GM12878 (cell line): ENCODE data around the gene DENND1B. TPM values are rescaled to one million over a fixed set of nuclear protein-coding genes. Genes with fewer than 3 reads are reported as not detected.

ENCODE experiments used
- ATAC-seq: fragments of 200-7000 bp; cut with Tn5 transposase; 3 replicates; pipeline ENCODE4 v1.9.1; 2020; ENCODE audit warnings: mild to moderate bottlenecking, moderate library complexity
- BruUV-seq: library from RNA; stranded (reverse); fragments of 400-500 nt; replicated peaks from 2 replicates; lab custom pipeline; 2021; lab: Mats Ljungman, UMichigan
- CTCF ChIA-PET: fragments of 300-600 bp; sonication (Branson Sonifier 250); formaldehyde crosslinking; extraction: SDS; loops from one replicate; lab custom pipeline; 2021; ENCODE audit warnings: inconsistent platforms; lab: Yijun Ruan, JAX
- POLR2A ChIA-PET: fragments of 350-600 bp; formaldehyde crosslinking; extraction: SDS; loops from one replicate; lab custom pipeline; 2021; ENCODE audit warnings: inconsistent platforms; lab: Charles Lee
- RAD21 ChIA-PET: fragments of 300-600 bp; sonication (Branson Sonifier 250); formaldehyde crosslinking; loops from one replicate; lab custom pipeline; 2023; ENCODE audit warnings: antibody characterized with exemption; ENCODE audit not compliant: unreplicated experiment; lab: Charles Lee
- SMC1A ChIA-PET: fragments of 300-600 bp; sonication (Branson Sonifier 250); formaldehyde crosslinking; loops from one replicate; lab custom pipeline; 2023; ENCODE audit not compliant: unreplicated experiment, uncharacterized antibody; lab: Charles Lee
- DNase-seq: peaks from one replicate; pipeline ENCODE4 v3.0.0-alpha.2; 2011; ENCODE audit warnings: low read depth, low spot score
- FAIRE-seq: peaks from 3 replicates; lab custom pipeline; 2011; peaks lifted over from hg19 to GRCh38; lab: Jason Lieb, UNC
- H2AFZ ChIP-seq: 2 replicates; pipeline ENCODE4 v1.6.0; 2011; ENCODE audit warnings: low read depth, low read length, control low read depth; ENCODE audit not compliant: control insufficient read depth
- H3K27ac ChIP-seq: 2 replicates; pipeline ENCODE4 v1.5.1; 2011; ENCODE audit warnings: control low read depth; ENCODE audit not compliant: control insufficient read depth, insufficient read depth
- H3K27me3 ChIP-seq, 2 experiments: replicated peaks in 1 of 2; 2 replicates each; pipeline versions ENCODE4 v1.6.0 to v1.6.1; 2011; ENCODE audit warnings: low read length in 1 of 2; ENCODE audit not compliant: control insufficient read depth in 2 of 2, insufficient read depth in 2 of 2
- H3K36me3 ChIP-seq, 2 experiments: 2 replicates each; pipeline ENCODE4 v1.5.1; 2011; ENCODE audit warnings: low read length in 1 of 2; ENCODE audit not compliant: control insufficient read depth in 2 of 2, insufficient read depth in 2 of 2
- H3K4me1 ChIP-seq: 2 replicates; pipeline ENCODE4 v1.6.1; 2011; ENCODE audit warnings: mild to moderate bottlenecking, low read length, moderate library complexity, mixed read lengths; ENCODE audit not compliant: control insufficient read depth, insufficient read depth
- H3K4me2 ChIP-seq: 2 replicates; pipeline ENCODE4 v1.6.0; 2011; ENCODE audit warnings: control low read depth; ENCODE audit not compliant: control insufficient read depth, insufficient read depth
- H3K4me3 ChIP-seq: fragments of 200-600 bp; sonication (generic); 2 replicates; pipeline ENCODE4 v1.5.1; 2016
- H3K79me2 ChIP-seq: 2 replicates; pipeline ENCODE4 v1.6.0; 2011; ENCODE audit warnings: low read length; ENCODE audit not compliant: control insufficient read depth, insufficient read depth
- H3K9ac ChIP-seq: 2 replicates; pipeline ENCODE4 v1.8.0; 2011; ENCODE audit warnings: low read length, control low read depth, mixed read lengths; ENCODE audit not compliant: control insufficient read depth, insufficient read depth
- H3K9me3 ChIP-seq: replicated peaks from 3 replicates; pipeline ENCODE4 v1.5.1; 2011; ENCODE audit warnings: mild to moderate bottlenecking, low read length; ENCODE audit not compliant: control insufficient read depth, insufficient read depth
- H4K20me1 ChIP-seq: 2 replicates; pipeline ENCODE4 v1.6.0; 2011; ENCODE audit not compliant: control insufficient read depth, insufficient read depth
- EZH2 ChIP-seq: IDR thresholded peaks from 2 replicates; pipeline ENCODE4 v1.6.1; 2012; ENCODE audit warnings: low read depth, mild to moderate bottlenecking, control low read depth, inconsistent platforms, low read length, borderline replicate concordance; ENCODE audit not compliant: control insufficient read depth
- HDGF ChIP-seq: fragments of 450-650 bp; IDR thresholded peaks from 2 replicates; pipeline ENCODE4 v1.6.1; 2016; ENCODE audit warnings: antibody characterized with exemption
- HSF1 ChIP-seq: fragments of 150-350 bp; IDR thresholded peaks from 2 replicates; pipeline ENCODE4 v1.6.1; 2014; ENCODE audit warnings: mild to moderate bottlenecking, low read depth, low read length
- NBN ChIP-seq: fragments of 450-650 bp; IDR thresholded peaks from 2 replicates; pipeline ENCODE4 v1.6.1; 2016
- NKRF ChIP-seq: fragments of 450-650 bp; conservative IDR thresholded peaks from 2 replicates; pipeline ENCODE4 v1.6.1; 2017; ENCODE audit warnings: mild to moderate bottlenecking, moderate library complexity
- PBX3 ChIP-seq: IDR thresholded peaks from 2 replicates; pipeline ENCODE4 v1.6.1; 2011; ENCODE audit warnings: mild to moderate bottlenecking, low read depth, low read length, moderate library complexity; ENCODE audit not compliant: insufficient replicate concordance
- RAD51 ChIP-seq: fragments of 450-650 bp; IDR thresholded peaks from 2 replicates; pipeline ENCODE4 v1.6.1; 2016; ENCODE audit warnings: moderate library complexity, mild to moderate bottlenecking, inconsistent platforms
- RBBP5 ChIP-seq: fragments of 200-600 bp; sonication (generic); conservative IDR thresholded peaks from 2 replicates; pipeline ENCODE4 v1.6.1; 2016
- REST ChIP-seq: IDR thresholded peaks from 2 replicates; pipeline ENCODE4 v1.6.1; 2012; ENCODE audit warnings: mild to moderate bottlenecking, low read depth, low read length
- SIN3A ChIP-seq: IDR thresholded peaks from 2 replicates; pipeline ENCODE4 v1.6.1; 2012; ENCODE audit warnings: low read depth, low read length, improper control_type of control experiment
- SMAD5 ChIP-seq: IDR thresholded peaks from 2 replicates; pipeline ENCODE4 v1.6.1; 2016; ENCODE audit warnings: antibody characterized with exemption, low read depth
- SREBF2 ChIP-seq: IDR thresholded peaks from 2 replicates; pipeline ENCODE4 v1.6.1; 2012; ENCODE audit warnings: mild to moderate bottlenecking, low read length
- STAT1 ChIP-seq: fragments of 450-650 bp; conservative IDR thresholded peaks from 2 replicates; pipeline ENCODE4 v1.6.1; 2014; ENCODE audit warnings: antibody characterized with exemption, mild to moderate bottlenecking
- TAF1 ChIP-seq: IDR thresholded peaks from 2 replicates; pipeline ENCODE4 v1.6.1; 2011; ENCODE audit warnings: mild to moderate bottlenecking, low read depth, low read length, borderline replicate concordance
- WRNIP1 ChIP-seq: IDR thresholded peaks from 2 replicates; pipeline ENCODE4 v1.6.1; 2011; ENCODE audit warnings: low read depth, low read length, improper control_type of control experiment, borderline replicate concordance
- in situ Hi-C: fragments of 300-500 bp; cut with MboI; formaldehyde crosslinking; loops from 9 replicates; pipeline ENCODE4 v1.14.3; 2018; ENCODE audit warnings: mixed read lengths
- intact Hi-C: fragments of 100-400 bp; cut with micrococcal nuclease; formaldehyde crosslinking; loops from one replicate; pipeline ENCODE4 v1.14.2; 2022; ENCODE audit not compliant: unreplicated experiment
- polyA plus RNA-seq, 11 experiments: library from polyadenylated mRNA; depleted of rRNA in 4 of 11; unstranded in 6 of 11; stranded (reverse) in 5 of 11; fragments of >200 nt; fragmentation: Nextera tagmentation in 4 of 11; fragmentation: Illumina TruSeq in 1 of 11; extraction: Ambion mirVana in 4 of 11; extraction: Trizol in 1 of 11; gene quantifications; 1 replicate in 1 of 11; 2 replicates in 10 of 11; pipeline versions ENCODE4 v1.2.1 to v1.2.3, GENCODE V29; 2011 to 2016; ENCODE audit warnings: inconsistent platforms in 2 of 11, missing spikeins in 2 of 11, low read depth in 1 of 11
- total RNA-seq, 4 experiments: library from RNA; depleted of rRNA in 3 of 4; stranded (reverse); fragments of >200 nt in 3 of 4; fragmentation: Illumina TruSeq in 1 of 4; extraction: Trizol in 1 of 4; gene quantifications; 2 replicates each; pipeline versions ENCODE4 v1.2.1 to v1.2.3, GENCODE V29; 2013 to 2021

Gene DENND1B
- total and polyA plus RNA-seq, 10 of the 15 experiments (the other 5 are each of a cell fraction or from before 2014, with no cell fraction given), result 1.7 to 10.7 (median 8.0) TPM

GRCh38 chr1:197800379-197801110 is 25.3 kb upstream of the DENND1B start (continued):
- no peak for TF ChIP-seq RAD51

- H3K4me3 ChIP-seq, result no peak overlapping the region
- H3K79me2 ChIP-seq, result no peaks in the 10 kb centered on the region
- CTCF ChIA-PET, result no interaction called here
- no peak overlapping the region for H2AFZ ChIP-seq
- no peaks in the 10 kb centered on the region for H3K27me3 ChIP-seq
- SMC1A ChIA-PET, result interaction anchor here (0.5 to 1.1 kb wide), 2 partner anchors 13 to 30 kb away, joined by 3 to 4 read pairs; no protein-coding TSS in a partner anchor
- H4K20me1 ChIP-seq, result no peaks in the 10 kb centered on the region
- DNase-seq (no peak), FAIRE-seq (no peak)
- intact Hi-C loops, result no loop called here
- no peak overlapping the region for H3K4me2 ChIP-seq
- RAD21 ChIA-PET, result no interaction called here
- in situ Hi-C loops, result no loop called here
- TF ChIP-seq HSF1 (no peak), SREBF2 (no peak), SIN3A (no peak), WRNIP1 (no peak), REST (no peak), NKRF (no peak), PBX3 (no peak), SMAD5 (no peak), EZH2 (no peak), STAT1 (no peak), RBBP5 (no peak), HDGF (no peak), TAF1 (no peak), NBN (no peak)
- TF ChIP-seq, all 136 proteins: peak for 0
- Histone ChIP-seq H3K9me3 (peaks cover 4% of the 10 kb centered on the region; the same call in 1 of the 3 replicates), H3K27ac (no peak overlapping the region), H3K36me3 (no peaks in the 10 kb centered on the region), H3K4me1 (no peaks in the 10 kb centered on the region), H3K9ac (no peak overlapping the region)
- POLR2A ChIA-PET, result no interaction called here
- no TSS peak for BruUV-seq
- ATAC-seq, result no peak
These were observed 24.0 kb upstream of the DENND1B start for GRCh38 chr1:197799271-197799670.
